ENCODE results near the gene PTBP1.

The PTBP1 gene

DNA sequence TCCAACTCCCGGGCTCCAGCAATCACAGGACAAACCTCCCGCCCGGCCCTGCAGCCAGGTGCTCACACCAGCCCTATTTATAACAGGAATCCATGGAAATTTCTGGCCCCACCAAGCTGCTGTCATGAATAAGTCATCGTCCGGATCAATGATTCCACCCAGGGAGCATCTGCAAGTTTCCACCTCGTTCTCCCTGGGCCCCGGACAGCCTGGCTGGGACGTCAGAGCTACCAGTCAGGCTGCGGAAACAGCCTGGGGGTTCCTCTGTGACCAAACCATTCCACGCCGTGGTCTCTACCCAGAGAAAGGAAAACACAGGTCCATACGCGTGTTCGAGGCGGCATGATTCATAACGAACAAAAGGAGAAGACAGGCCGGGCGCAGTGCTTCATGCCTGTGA is 20.7 kb upstream of the PTBP1 start:
- Histone ChIP-seq H3K18ac (ENCODE audit: low read depth in 1 of 2, low read length in 2 of 2) (no peak overlapping the region), H3K27ac (ENCODE audit: low read length, poor library complexity, severe bottlenecking) (peak overlapping the region; percentile 79), H2AFZ (ENCODE audit: low read depth, low read length) (no peak overlapping the region), H3K9ac (ENCODE audit: low read length) (no peak overlapping the region), H2AK5ac (ENCODE audit: low read length, severe bottlenecking) (no peak overlapping the region), H3K79me1 (replicated peaks; ENCODE audit: low read length, poor library complexity, severe bottlenecking) (no peaks in the 10 kb centered on the region), H3K27me3 (ENCODE audit: control insufficient read depth in 1 of 2, insufficient read depth in 1 of 2, low read length in 2 of 2) (no peaks in the 10 kb centered on the region), H3K4me1 (ENCODE audit: control insufficient read depth, insufficient read depth, low read depth, low read length) (peaks cover 24% of the 10 kb centered on the region), H2BK120ac (ENCODE audit: low read depth, low read length) (no peak overlapping the region), H4K8ac (ENCODE audit: low read length) (no peak overlapping the region), H2BK5ac (ENCODE audit: low read depth, low read length, poor library complexity, severe bottlenecking) (no peak overlapping the region), H2BK12ac (ENCODE audit: low read length in 2 of 2) (peak overlapping the region in 1 of 2 experiments; percentile 77), H3K4me3 (ENCODE audit: insufficient read depth in 1 of 2, low read depth in 1 of 2, low read length in 2 of 2) (no peak overlapping the region), H4K91ac (ENCODE audit: low read length) (no peak overlapping the region), H3K4ac (ENCODE audit: low read depth in 1 of 2, low read length in 2 of 2) (no peak overlapping the region), H2BK15ac (ENCODE audit: low read depth, poor library complexity, severe bottlenecking) (no peak overlapping the region), H3K4me2 (ENCODE audit: low read length, poor library complexity, severe bottlenecking) (peak overlapping the region; percentile 14), H3K14ac (ENCODE audit: low read length in 2 of 2) (no peak overlapping the region), H3K23ac (ENCODE audit: low read length in 2 of 2) (no peak overlapping the region), H3K36me3 (ENCODE audit: control insufficient read depth in 1 of 2, insufficient read depth in 2 of 2, low read depth in 1 of 2, low read length in 2 of 2) (no peaks in the 10 kb centered on the region), H3K9me3 (ENCODE audit: control insufficient read depth, low read length) (no peaks in the 10 kb centered on the region)
- no peak for DNase-seq
- 89% methylated on average over 18 of the region's 18 CpGs for WGBS

DNA sequence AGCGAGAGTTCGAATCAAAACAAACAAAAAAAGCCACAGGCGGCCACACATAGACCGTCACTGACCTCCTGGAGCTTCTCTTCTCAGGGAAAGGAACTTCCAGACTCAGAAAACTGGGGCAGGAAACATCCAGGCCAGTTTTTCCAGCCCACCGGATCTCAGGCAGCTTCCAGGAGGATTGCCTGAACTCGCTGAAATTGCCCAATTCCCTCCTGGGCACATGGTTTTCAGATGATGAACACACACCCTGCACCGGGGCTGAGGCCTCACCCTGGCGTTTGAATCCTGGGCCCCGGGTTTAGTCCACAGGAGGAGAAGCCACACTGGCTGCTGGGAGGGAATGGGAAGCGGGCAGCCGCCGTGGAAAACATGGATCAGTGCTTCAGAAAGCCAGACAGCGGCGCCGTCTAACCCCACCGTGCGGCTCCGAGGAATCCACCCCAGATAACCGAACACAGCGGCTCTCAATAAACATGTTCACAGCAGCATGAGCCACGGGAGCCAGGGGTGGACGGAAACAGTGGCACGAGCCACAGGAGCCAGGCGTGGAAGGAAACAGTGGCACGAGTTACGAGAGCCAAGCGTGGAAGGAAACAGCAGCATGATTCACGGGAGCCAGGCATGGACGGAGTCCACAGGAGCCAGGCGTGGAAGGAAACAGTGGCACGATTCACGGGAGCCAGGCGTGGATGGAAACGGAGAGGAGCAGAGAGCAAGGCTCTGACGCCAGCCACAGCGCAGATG is 18.2 kb upstream of the PTBP1 start:
- Histone ChIP-seq H3K4me3 (ENCODE audit: insufficient read depth in 1 of 2, low read depth in 1 of 2, low read length in 2 of 2) (peak overlapping the region in 1 of 2 experiments; percentile 28), H4K91ac (ENCODE audit: low read length) (peak overlapping the region; percentile 100), H3K27me3 (ENCODE audit: control insufficient read depth in 1 of 2, insufficient read depth in 1 of 2, low read length in 2 of 2) (no peaks in the 10 kb centered on the region), H3K27ac (ENCODE audit: low read length, poor library complexity, severe bottlenecking) (peak overlapping the region; percentile 84), H3K36me3 (ENCODE audit: control insufficient read depth in 1 of 2, insufficient read depth in 2 of 2, low read depth in 1 of 2, low read length in 2 of 2) (no peaks in the 10 kb centered on the region), H3K14ac (ENCODE audit: low read length in 2 of 2) (peak overlapping the region in 1 of 2 experiments; percentile 22), H2BK12ac (ENCODE audit: low read length in 2 of 2) (peak overlapping the region; percentile 99), H3K18ac (ENCODE audit: low read depth in 1 of 2, low read length in 2 of 2) (peak overlapping the region; percentile 85 to 96), H2BK15ac (ENCODE audit: low read depth, poor library complexity, severe bottlenecking) (peak overlapping the region; percentile 15), H2AFZ (ENCODE audit: low read depth, low read length) (peak overlapping the region; percentile 73), H3K4ac (ENCODE audit: low read depth in 1 of 2, low read length in 2 of 2) (peak overlapping the region; percentile 45 to 98), H4K8ac (ENCODE audit: low read length) (peak overlapping the region; percentile 82), H3K4me2 (ENCODE audit: low read length, poor library complexity, severe bottlenecking) (no peak overlapping the region), H3K9ac (ENCODE audit: low read length) (peak overlapping the region; percentile 77), H3K79me1 (replicated peaks; ENCODE audit: low read length, poor library complexity, severe bottlenecking) (peaks cover 5% of the 10 kb centered on the region), H3K23ac (ENCODE audit: low read length in 2 of 2) (no peak overlapping the region), H2AK5ac (ENCODE audit: low read length, severe bottlenecking) (peak overlapping the region; percentile 67), H3K9me3 (ENCODE audit: control insufficient read depth, low read length) (no peaks in the 10 kb centered on the region), H2BK5ac (ENCODE audit: low read depth, low read length, poor library complexity, severe bottlenecking) (peak overlapping the region; percentile 68), H2BK120ac (ENCODE audit: low read depth, low read length) (peak overlapping the region; percentile 90), H3K4me1 (ENCODE audit: control insufficient read depth, insufficient read depth, low read depth, low read length) (peaks cover 31% of the 10 kb centered on the region)
- WGBS, result 61% methylated on average over 36 of the region's 36 CpGs
- peak; percentile 98 for DNase-seq

DNA sequence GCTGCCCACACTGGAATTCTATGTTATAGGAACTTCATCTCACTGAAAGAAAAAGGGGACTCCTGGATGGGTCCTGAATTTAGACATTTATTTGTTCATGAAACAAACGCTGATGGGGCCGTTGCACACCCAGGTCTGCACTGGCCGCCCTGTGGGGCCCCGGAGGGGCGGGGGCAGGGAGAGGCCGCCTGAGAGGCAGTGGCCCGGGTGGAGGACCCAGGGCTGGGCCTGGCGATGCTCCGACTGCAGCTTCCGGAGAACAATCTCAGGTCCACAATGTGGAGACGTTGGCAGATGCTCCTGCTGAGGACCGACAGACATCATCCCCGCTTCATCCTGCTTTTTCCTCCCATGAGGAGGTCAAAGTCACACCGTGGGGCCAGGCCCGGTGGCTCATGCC is 16.3 kb upstream of the PTBP1 start:
- no peak overlapping the region for H3K4me3 ChIP-seq (ENCODE audit: insufficient read depth in 1 of 2, low read depth in 1 of 2, low read length in 2 of 2)
- H2BK12ac ChIP-seq (ENCODE audit: low read length in 2 of 2), result peak overlapping the region in 1 of 2 experiments; percentile 46
- no peak overlapping the region for H3K4me2 ChIP-seq (ENCODE audit: low read length, poor library complexity, severe bottlenecking)
- peak overlapping the region; percentile 26 for H2AK5ac ChIP-seq (ENCODE audit: low read length, severe bottlenecking)
- no peaks in the 10 kb centered on the region for H3K27me3 ChIP-seq (ENCODE audit: control insufficient read depth in 1 of 2, insufficient read depth in 1 of 2, low read length in 2 of 2)
- peak overlapping the region; percentile 16 for H4K91ac ChIP-seq (ENCODE audit: low read length)
- no peak for DNase-seq
- no peak overlapping the region for H2AFZ ChIP-seq (ENCODE audit: low read depth, low read length)
- peaks cover 8% of the 10 kb centered on the region for H3K79me1 ChIP-seq (replicated peaks; ENCODE audit: low read length, poor library complexity, severe bottlenecking)
- H2BK15ac ChIP-seq (ENCODE audit: low read depth, poor library complexity, severe bottlenecking), result no peak overlapping the region
- 94% methylated on average over 15 of the region's 15 CpGs for WGBS
- H3K14ac ChIP-seq (ENCODE audit: low read length in 2 of 2), result peak overlapping the region in 1 of 2 experiments; percentile 48
- H3K9ac ChIP-seq (ENCODE audit: low read length), result no peak overlapping the region
- no peak overlapping the region for H4K8ac ChIP-seq (ENCODE audit: low read length)
- no peak overlapping the region for H3K4ac ChIP-seq (ENCODE audit: low read depth in 1 of 2, low read length in 2 of 2)
- peak overlapping the region in 1 of 2 experiments; percentile 56 for H3K18ac ChIP-seq (ENCODE audit: low read depth in 1 of 2, low read length in 2 of 2)
- H3K9me3 ChIP-seq (ENCODE audit: control insufficient read depth, low read length), result no peaks in the 10 kb centered on the region
- H2BK120ac ChIP-seq (ENCODE audit: low read depth, low read length), result no peak overlapping the region
- no peak overlapping the region for H2BK5ac ChIP-seq (ENCODE audit: low read depth, low read length, poor library complexity, severe bottlenecking)
- H3K23ac ChIP-seq (ENCODE audit: low read length in 2 of 2), result no peak overlapping the region
- no peak overlapping the region for H3K27ac ChIP-seq (ENCODE audit: low read length, poor library complexity, severe bottlenecking)
- no peaks in the 10 kb centered on the region for H3K36me3 ChIP-seq (ENCODE audit: control insufficient read depth in 1 of 2, insufficient read depth in 2 of 2, low read depth in 1 of 2, low read length in 2 of 2)
- peaks cover 33% of the 10 kb centered on the region for H3K4me1 ChIP-seq (ENCODE audit: control insufficient read depth, insufficient read depth, low read depth, low read length)

DNA sequence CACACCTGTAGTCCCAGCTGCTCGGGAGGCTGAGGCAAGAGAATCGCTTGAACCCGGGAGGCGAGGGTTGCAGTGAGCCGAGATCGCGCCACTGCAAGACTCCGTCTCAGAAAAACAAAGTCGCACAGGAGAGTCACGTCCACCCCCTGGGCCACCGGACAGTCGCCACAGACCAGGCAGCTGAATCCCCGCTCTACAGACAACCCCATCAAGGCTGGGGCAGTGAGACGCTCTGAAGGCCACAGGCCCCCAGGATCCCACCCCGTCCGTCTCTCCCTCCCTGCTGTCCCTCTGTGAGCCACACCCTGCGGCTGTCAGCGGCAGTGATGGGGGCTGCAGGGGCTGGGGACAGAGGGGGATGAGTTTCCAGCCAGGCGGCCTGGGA is 15.5 kb upstream of the PTBP1 start:
- Histone ChIP-seq H3K27me3 (ENCODE audit: control insufficient read depth in 1 of 2, insufficient read depth in 1 of 2, low read length in 2 of 2) (no peaks in the 10 kb centered on the region), H2BK120ac (ENCODE audit: low read depth, low read length) (peak overlapping the region; percentile 75), H3K79me1 (replicated peaks; ENCODE audit: low read length, poor library complexity, severe bottlenecking) (peaks cover 8% of the 10 kb centered on the region), H3K9me3 (ENCODE audit: control insufficient read depth, low read length) (no peaks in the 10 kb centered on the region), H3K18ac (ENCODE audit: low read depth in 1 of 2, low read length in 2 of 2) (peak overlapping the region; percentile 93 to 98), H2BK12ac (ENCODE audit: low read length in 2 of 2) (peak overlapping the region; percentile 85 to 100), H2BK5ac (ENCODE audit: low read depth, low read length, poor library complexity, severe bottlenecking) (no peak overlapping the region), H3K4me3 (ENCODE audit: insufficient read depth in 1 of 2, low read depth in 1 of 2, low read length in 2 of 2) (no peak overlapping the region), H3K9ac (ENCODE audit: low read length) (no peak overlapping the region), H3K4ac (ENCODE audit: low read depth in 1 of 2, low read length in 2 of 2) (peak overlapping the region; percentile 69 to 97), H2AFZ (ENCODE audit: low read depth, low read length) (no peak overlapping the region), H3K23ac (ENCODE audit: low read length in 2 of 2) (peak overlapping the region in 1 of 2 experiments; percentile 83), H3K14ac (ENCODE audit: low read length in 2 of 2) (peak overlapping the region in 1 of 2 experiments; percentile 97), H4K91ac (ENCODE audit: low read length) (peak overlapping the region; percentile 93), H3K27ac (ENCODE audit: low read length, poor library complexity, severe bottlenecking) (no peak overlapping the region), H2AK5ac (ENCODE audit: low read length, severe bottlenecking) (peak overlapping the region; percentile 51), H3K4me2 (ENCODE audit: low read length, poor library complexity, severe bottlenecking) (no peak overlapping the region), H3K36me3 (ENCODE audit: control insufficient read depth in 1 of 2, insufficient read depth in 2 of 2, low read depth in 1 of 2, low read length in 2 of 2) (no peaks in the 10 kb centered on the region), H2BK15ac (ENCODE audit: low read depth, poor library complexity, severe bottlenecking) (peak overlapping the region; percentile 29), H3K4me1 (ENCODE audit: control insufficient read depth, insufficient read depth, low read depth, low read length) (peaks cover 28% of the 10 kb centered on the region), H4K8ac (ENCODE audit: low read length) (peak overlapping the region; percentile 74)
- no peak for DNase-seq
- 91% methylated on average over 16 of the region's 19 CpGs for WGBS

Measured in mesenchymal stem cell (in vitro differentiated cells and primary cell).